HEK293T (cell line): ENCODE measurements around the gene ZMYM4.

Experiments used
- CTCF ChIA-PET: fragments of 350-600 bp; formaldehyde crosslinking; extraction: SDS; loops from one replicate; lab custom pipeline; 2021; ENCODE audit warnings: antibody characterized with exemption, inconsistent platforms; lab: Yijun Ruan, JAX
- POLR2A ChIA-PET: fragments of 350-600 bp; formaldehyde crosslinking; extraction: SDS; loops from one replicate; lab custom pipeline; 2020; ENCODE audit warnings: antibody characterized with exemption, inconsistent platforms; lab: Yijun Ruan, JAX
- DNase-seq: peaks from one replicate; pipeline ENCODE4 v3.0.0; 2012; ENCODE audit warnings: mixed read lengths; ENCODE audit errors: extremely low spot score
- ARNT ChIP-seq: fragments of 450-650 bp; IDR thresholded peaks from 2 replicates; pipeline ENCODE4 v1.6.1; 2017; ENCODE audit warnings: mild to moderate bottlenecking
- BHLHE40 ChIP-seq: fragments of 450-650 bp; IDR thresholded peaks from 2 replicates; pipeline ENCODE4 v1.6.1; 2016; ENCODE audit warnings: mild to moderate bottlenecking, moderate library complexity, borderline replicate concordance
- CTBP1 ChIP-seq: fragments of 450-650 bp; IDR thresholded peaks from 2 replicates; pipeline ENCODE4 v1.6.1; 2016; ENCODE audit warnings: borderline replicate concordance
- ELF4 ChIP-seq: fragments of 450-650 bp; IDR thresholded peaks from 2 replicates; pipeline ENCODE4 v1.6.1; 2017; ENCODE audit warnings: antibody characterized with exemption
- FOXA1 ChIP-seq: fragments of 450-650 bp; IDR thresholded peaks from 2 replicates; pipeline ENCODE4 v1.6.1; 2016; ENCODE audit warnings: mild to moderate bottlenecking
- FOXK2 ChIP-seq: fragments of 450-650 bp; IDR thresholded peaks from 2 replicates; pipeline ENCODE4 v1.6.1; 2016; ENCODE audit warnings: mild to moderate bottlenecking
- FOXM1 ChIP-seq: fragments of 450-650 bp; IDR thresholded peaks from 2 replicates; pipeline ENCODE4 v1.6.1; 2017; ENCODE audit warnings: mild to moderate bottlenecking, borderline replicate concordance
- HDGF ChIP-seq: fragments of 450-650 bp; IDR thresholded peaks from 2 replicates; pipeline ENCODE4 v1.6.1; 2017; ENCODE audit warnings: antibody characterized with exemption, borderline replicate concordance
- L3MBTL2 ChIP-seq: fragments of 450-650 bp; conservative IDR thresholded peaks from 2 replicates; pipeline ENCODE4 v1.6.1; 2016; ENCODE audit warnings: mild to moderate bottlenecking
- LEF1 ChIP-seq: fragments of 450-650 bp; IDR thresholded peaks from 2 replicates; pipeline ENCODE4 v1.6.1; 2017; ENCODE audit warnings: mild to moderate bottlenecking, borderline replicate concordance
- NFRKB ChIP-seq: fragments of 450-650 bp; IDR thresholded peaks from 2 replicates; pipeline ENCODE4 v1.6.1; 2016; ENCODE audit warnings: mild to moderate bottlenecking, moderate library complexity
- SP1 ChIP-seq: fragments of 450-650 bp; IDR thresholded peaks from 2 replicates; pipeline ENCODE4 v1.6.1; 2017
- SUZ12 ChIP-seq: fragments of 450-650 bp; IDR thresholded peaks from 2 replicates; pipeline ENCODE4 v1.6.1; 2016; ENCODE audit warnings: mild to moderate bottlenecking
- TARDBP ChIP-seq: fragments of 450-650 bp; IDR thresholded peaks from 2 replicates; pipeline ENCODE4 v1.6.1; 2016
- ZNF384 ChIP-seq: fragments of 450-650 bp; IDR thresholded peaks from 2 replicates; pipeline ENCODE4 v1.6.1; 2016
- TF ChIP-seq, protein P1 (sequence below): fragments of 450-650 bp; IDR thresholded peaks from 2 replicates; pipeline ENCODE4 v1.6.1; 2016

Gene ZMYM4

DNA sequence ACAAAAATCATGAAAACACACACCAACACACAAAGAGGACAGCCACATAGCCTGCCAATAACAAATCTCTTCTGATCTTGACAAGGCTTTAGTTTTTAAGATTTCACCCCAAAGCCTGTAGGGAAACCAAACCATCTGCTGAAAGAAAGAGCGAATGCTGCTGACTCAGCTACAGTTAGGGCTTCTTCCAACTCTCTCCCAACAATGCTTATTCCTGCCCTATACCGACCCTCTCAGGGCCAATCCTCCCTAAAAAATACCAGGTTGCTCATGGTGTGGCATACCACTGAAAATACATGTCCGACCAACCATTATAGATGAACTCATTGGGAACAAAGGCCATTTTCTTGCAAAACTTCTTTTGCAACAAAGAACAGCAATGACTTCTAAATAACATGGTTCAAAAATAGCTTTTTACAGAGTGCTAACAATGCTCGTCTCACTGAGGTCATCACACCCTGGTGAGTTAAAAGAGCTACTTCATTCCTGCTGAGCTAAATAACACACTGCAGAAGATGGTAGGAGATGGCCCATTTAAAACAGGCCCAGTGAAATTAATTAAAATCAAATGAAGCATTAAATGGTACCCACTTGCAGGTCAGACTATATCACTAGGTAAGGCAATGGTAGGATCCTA, 202.6 kb downstream of the ZMYM4 start:
- ChIA-PET CTCF (no interaction called here), POLR2A (no interaction called here)
- TF ChIP-seq ZNF384: no peak
- no peak for TF ChIP-seq NFRKB
- no peak for TF ChIP-seq HDGF
- TF ChIP-seq LEF1: no peak
- TF ChIP-seq FOXA1: no peak
- no peak for TF ChIP-seq FOXM1
- no peak for TF ChIP-seq ELF4
- TF ChIP-seq, protein P1, sequence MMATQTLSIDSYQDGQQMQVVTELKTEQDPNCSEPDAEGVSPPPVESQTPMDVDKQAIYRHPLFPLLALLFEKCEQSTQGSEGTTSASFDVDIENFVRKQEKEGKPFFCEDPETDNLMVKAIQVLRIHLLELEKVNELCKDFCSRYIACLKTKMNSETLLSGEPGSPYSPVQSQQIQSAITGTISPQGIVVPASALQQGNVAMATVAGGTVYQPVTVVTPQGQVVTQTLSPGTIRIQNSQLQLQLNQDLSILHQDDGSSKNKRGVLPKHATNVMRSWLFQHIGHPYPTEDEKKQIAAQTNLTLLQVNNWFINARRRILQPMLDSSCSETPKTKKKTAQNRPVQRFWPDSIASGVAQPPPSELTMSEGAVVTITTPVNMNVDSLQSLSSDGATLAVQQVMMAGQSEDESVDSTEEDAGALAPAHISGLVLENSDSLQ: no peak
- TF ChIP-seq SUZ12: no peak
- no peak for TF ChIP-seq SP1
- no peak for TF ChIP-seq FOXK2
- TF ChIP-seq ARNT: no peak
- TF ChIP-seq TARDBP: no peak
- no peak for TF ChIP-seq CTBP1
- TF ChIP-seq BHLHE40: no peak
- TF ChIP-seq L3MBTL2: no peak
- no peak for DNase-seq
